Transverse colon (tissue), 4 donors: ENCODE results near the gene TBX21. TPM values are rescaled to one million over a fixed set of nuclear protein-coding genes. Genes with fewer than 3 reads are reported as not detected.

Source experiments
- DNase-seq: peaks from one replicate; pipeline ENCODE4 v3.0.0-alpha.2; 2019
- H3K27ac ChIP-seq, 4 donors: fragments of 200-600 bp; sonication (generic); 2 replicates each; pipeline ENCODE4 v1.5.1; 2016 to 2018; ENCODE audit warnings: inconsistent platforms in 4 of 4
- H3K27me3 ChIP-seq: fragments of 200-600 bp; sonication (generic); 2 replicates; pipeline ENCODE4 v1.5.1; 2017; ENCODE audit warnings: inconsistent platforms
- H3K36me3 ChIP-seq, 4 donors: fragments of 200-600 bp; sonication (generic); 2 replicates each; pipeline ENCODE4 v1.5.1; 2017 to 2019; ENCODE audit warnings: inconsistent platforms in 4 of 4
- H3K4me1 ChIP-seq, 4 donors: fragments of 200-600 bp; sonication (generic); 2 replicates each; pipeline ENCODE4 v1.5.1; 2017 to 2020; ENCODE audit warnings: inconsistent platforms in 4 of 4
- H3K4me3 ChIP-seq, 4 donors: fragments of 200-600 bp; sonication (generic); 1 replicate in 1 of 4; 2 replicates in 3 of 4; pipeline versions ENCODE4 v1.5.1 to v1.6.1; 2017 to 2019; ENCODE audit warnings: inconsistent platforms in 4 of 4
- H3K9me3 ChIP-seq, 2 donors: fragments of 200-600 bp; sonication (generic); 2 replicates each; pipeline ENCODE4 v1.5.1; 2017 to 2019; ENCODE audit warnings: inconsistent platforms in 2 of 2
- CTCF ChIP-seq, 5 experiments: fragments of 200-600 bp in 3 of 5; fragments of 450-650 bp in 2 of 5; sonication (generic) in 3 of 5; IDR thresholded peaks; 1 replicate in 2 of 5; 2 replicates in 3 of 5; pipeline ENCODE4 v1.5.1; 2016 to 2017; ENCODE audit warnings: antibody characterized with exemption in 5 of 5, inconsistent platforms in 3 of 5, mild to moderate bottlenecking in 2 of 5, moderate library complexity in 1 of 5
- EP300 ChIP-seq: sonication (generic); formaldehyde crosslinking; IDR thresholded peaks from one replicate; pipeline ENCODE4 v1.6.1; 2017; ENCODE audit warnings: antibody characterized with exemption, low read depth
- POLR2A ChIP-seq: fragments of 450-650 bp; IDR thresholded peaks from one replicate; pipeline ENCODE4 v1.6.1; 2016; ENCODE audit warnings: antibody characterized with exemption, mild to moderate bottlenecking, moderate library complexity
- POLR2AphosphoS5 ChIP-seq, 3 donors: sonication (generic); formaldehyde crosslinking; IDR thresholded peaks; one replicate each; pipeline ENCODE4 v1.6.1; 2016; ENCODE audit warnings: antibody characterized with exemption in 3 of 3
- WGBS, 2 donors: methylation state at CpG; one replicate each; pipeline ENCODE4 v1.1.5; 2018; ENCODE audit warnings: low coverage in 1 of 2; 5-methylcytosine and 5-hydroxymethylcytosine counted together
- in situ Hi-C, 4 donors: fragments of 200-750 bp; cut with MboI; loops; one replicate each; pipeline versions ENCODE4 v1.15.0 to v1.15.1; 2017; ENCODE audit warnings: low sequenced_read_pairs in 3 of 4, low pct_ligation_motif_present in 1 of 4, low pct_unique_long_range_greater_than_20kb in 1 of 4
- intact Hi-C: fragments of 100-400 bp; cut with DNase I; formaldehyde crosslinking; loops from one replicate; pipeline ENCODE4 v1.15.1; 2023; ENCODE audit warnings: low total_unique reads
- total RNA-seq, 4 donors: library from RNA; depleted of rRNA; stranded (reverse); fragments of >200 nt; gene quantifications; one replicate each; pipeline ENCODE4 v1.1.0, GENCODE V29; 2016

The TBX21 gene
- total RNA-seq, 4 donors from 2014 or later: 0.27 to 18.3 (median 4.9) TPM; not detected in 1

- in situ Hi-C loops: loop anchor here in 1 of 4 donors (10.0 kb wide), 1 partner anchor 95 kb away; no protein-coding TSS in a partner anchor
- Histone ChIP-seq H3K36me3 (no peaks in the 10 kb centered on the region), H3K9me3 (no peaks in the 10 kb centered on the region), H3K4me3 (no peak overlapping the region), H3K27ac (no peak overlapping the region), H3K27me3 (peaks cover 12% of the 10 kb centered on the region), H3K4me1 (peaks cover 0 to 24% (median 8%) of the 10 kb centered on the region in 4 donors)
- intact Hi-C loops: no loop called here
- WGBS, 2 donors: 84 to 100% methylated on average over 1 to 2 of the region's 4 CpGs
- no peak for DNase-seq
- TF ChIP-seq POLR2AphosphoS5 (IDR thresholded peaks at IDR 0.05) (no peak), POLR2A (no peak), CTCF (IDR thresholded peaks at IDR 0.05) (no peak), EP300 (no peak)
Observed at GRCh38 chr17:47699536-47699840, 33.5 kb upstream of the TBX21 start.

- Histone ChIP-seq H3K9me3 (no peaks in the 10 kb centered on the region), H3K4me1 (peaks cover 0 to 18% (median 0%) of the 10 kb centered on the region in 4 donors), H3K27me3 (no peaks in the 10 kb centered on the region), H3K27ac (no peak overlapping the region), H3K36me3 (no peaks in the 10 kb centered on the region), H3K4me3 (no peak overlapping the region)
- WGBS, 2 donors: 70 to 91% methylated on average over 2 to 13 of the region's 13 CpGs
- no peak for DNase-seq
- intact Hi-C loops: no loop called here
- in situ Hi-C loops: no loop called here
- TF ChIP-seq CTCF (IDR thresholded peaks at IDR 0.05) (no peak), EP300 (no peak), POLR2A (no peak), POLR2AphosphoS5 (IDR thresholded peaks at IDR 0.05) (no peak)
Observed at GRCh38 chr17:47700471-47701449, 32.3 kb upstream of the TBX21 start.

- Histone ChIP-seq H3K9me3 (no peaks in the 10 kb centered on the region), H3K4me1 (peaks cover 0 to 21% (median 2%) of the 10 kb centered on the region in 4 donors), H3K36me3 (no peaks in the 10 kb centered on the region), H3K27me3 (no peaks in the 10 kb centered on the region), H3K4me3 (no peak overlapping the region), H3K27ac (no peak overlapping the region)
- intact Hi-C loops (no loop called here), in situ Hi-C loops (no loop called here)
- no peak for DNase-seq
- TF ChIP-seq CTCF (IDR thresholded peaks at IDR 0.05): no peak
- no peak for TF ChIP-seq EP300
- no peak for TF ChIP-seq POLR2A
- 91 to 100% methylated on average over 1 to 4 of the region's 4 CpGs for WGBS, 2 donors
Observed at GRCh38 chr17:47701608-47702007, 31.4 kb upstream of the TBX21 start.

- Histone ChIP-seq H3K36me3 (no peaks in the 10 kb centered on the region), H3K4me3 (no peak overlapping the region), H3K27me3 (no peaks in the 10 kb centered on the region), H3K4me1 (peaks cover 0 to 28% (median 6%) of the 10 kb centered on the region in 4 donors), H3K27ac (no peak overlapping the region), H3K9me3 (no peaks in the 10 kb centered on the region)
- no peak for DNase-seq
- in situ Hi-C loops: no loop called here
- TF ChIP-seq POLR2AphosphoS5 (IDR thresholded peaks at IDR 0.05) (no peak), POLR2A (no peak), EP300 (no peak), CTCF (IDR thresholded peaks at IDR 0.05) (no peak)
- intact Hi-C loops: no loop called here
- WGBS, 2 donors: 78 to 100% methylated on average over 1 to 11 of the region's 12 CpGs
Observed at GRCh38 chr17:47702391-47702995, 30.5 kb upstream of the TBX21 start.
